H1 (cell line): ENCODE data around the gene TARBP2. TPM values are rescaled to one million over a fixed set of nuclear protein-coding genes. Genes with fewer than 3 reads are reported as not detected.

Experiments used
- CTCF ChIA-PET: fragments of 300-600 bp; sonication (Branson Sonifier 250); formaldehyde crosslinking; loops from one replicate; lab custom pipeline; 2021; ENCODE audit not compliant: partially characterized antibody; lab: Charles Lee
- POLR2A ChIA-PET: fragments of 300-600 bp; sonication (Branson Sonifier 250); formaldehyde crosslinking; loops from one replicate; lab custom pipeline; 2021; ENCODE audit warnings: inconsistent platforms; ENCODE audit not compliant: partially characterized antibody; lab: Charles Lee
- DNase-seq, 2 experiments: peaks; one replicate each; pipeline versions ENCODE4 v3.0.0 to v3.0.0-alpha.2; 2010 to 2022; ENCODE audit warnings: low spot score in 2 of 2, low read depth in 1 of 2, mixed read lengths in 1 of 2
- FAIRE-seq: peaks from 2 replicates; lab custom pipeline; 2011; peaks lifted over from hg19 to GRCh38; lab: Jason Lieb, UNC
- H2AFZ ChIP-seq: 2 replicates; pipeline ENCODE4 v1.8.1; 2012; ENCODE audit warnings: low read length, inconsistent platforms
- H2AK5ac ChIP-seq: 2 replicates; pipeline ENCODE4 v1.6.1; 2013; ENCODE audit warnings: low read depth, low read length
- H2BK120ac ChIP-seq: replicated peaks from 2 replicates; pipeline ENCODE3; 2013; ENCODE audit warnings: low read depth, low read length, inconsistent platforms
- H2BK12ac ChIP-seq: 2 replicates; pipeline ENCODE4 v1.6.1; 2013; ENCODE audit warnings: low read depth, low read length
- H2BK15ac ChIP-seq: 2 replicates; pipeline ENCODE4 v1.6.1; 2013; ENCODE audit warnings: low read length
- H2BK20ac ChIP-seq: 2 replicates; pipeline ENCODE4 v1.6.1; 2013; ENCODE audit warnings: low read length
- H2BK5ac ChIP-seq: 2 replicates; pipeline ENCODE4 v1.6.1; 2013; ENCODE audit warnings: low read depth, low read length
- H3K14ac ChIP-seq: 2 replicates; pipeline ENCODE4 v1.6.1; 2013; ENCODE audit warnings: inconsistent platforms; ENCODE audit not compliant: insufficient read length
- H3K18ac ChIP-seq: 2 replicates; pipeline ENCODE4 v1.6.1; 2013; ENCODE audit warnings: low read length; ENCODE audit errors: extremely low read depth
- H3K23ac ChIP-seq: 2 replicates; pipeline ENCODE4 v1.6.1; 2013; ENCODE audit warnings: inconsistent platforms; ENCODE audit not compliant: insufficient read length
- H3K23me2 ChIP-seq: 2 replicates; pipeline ENCODE4 v1.6.1; 2013; ENCODE audit warnings: low read depth, low read length
- H3K27ac ChIP-seq: 2 replicates; pipeline ENCODE4 v1.6.1; 2011; ENCODE audit warnings: low read depth, low read length, inconsistent platforms
- H3K27me3 ChIP-seq, 4 experiments: replicated peaks in 1 of 4; 1 replicate in 1 of 4; 2 replicates in 3 of 4; pipeline versions ENCODE4 v1.6.1 to v1.8.1; 2011 to 2013; ENCODE audit warnings: low read length in 3 of 4, mild to moderate bottlenecking in 3 of 4, inconsistent platforms in 2 of 4, mixed read lengths in 2 of 4, moderate library complexity in 1 of 4; ENCODE audit not compliant: control insufficient read depth in 3 of 4, insufficient read depth in 3 of 4; ENCODE audit errors: extremely low read depth in 1 of 4
- H3K36me3 ChIP-seq, 4 experiments: 2 replicates each; pipeline versions ENCODE4 v1.6.1 to v1.8.1; 2011 to 2013; ENCODE audit warnings: mild to moderate bottlenecking in 4 of 4, low read length in 3 of 4, moderate library complexity in 2 of 4, control low read depth in 1 of 4, inconsistent platforms in 1 of 4; ENCODE audit not compliant: insufficient read depth in 4 of 4, control insufficient read depth in 2 of 4
- H3K4ac ChIP-seq: replicated peaks from 2 replicates; pipeline ENCODE3; 2013; ENCODE audit warnings: low read length, low read depth, mixed read lengths, inconsistent platforms; ENCODE audit not compliant: insufficient read length
- H3K4me1 ChIP-seq, 4 experiments: replicated peaks in 1 of 4; 1 replicate in 1 of 4; 2 replicates in 3 of 4; pipeline versions ENCODE4 v1.6.1 to v1.8.1; 2011 to 2013; ENCODE audit warnings: low read length in 3 of 4, inconsistent platforms in 2 of 4, mixed read lengths in 1 of 4; ENCODE audit not compliant: insufficient read depth in 4 of 4, control insufficient read depth in 3 of 4
- H3K4me2 ChIP-seq, 2 experiments: 2 replicates each; pipeline versions ENCODE4 v1.6.1 to v1.8.1; 2011 to 2013; ENCODE audit warnings: low read depth in 2 of 2, low read length in 2 of 2, control low read depth in 1 of 2, inconsistent platforms in 1 of 2, mild to moderate bottlenecking in 1 of 2; ENCODE audit not compliant: insufficient read depth in 1 of 2
- H3K4me3 ChIP-seq, 4 experiments: fragments of 200-600, 300-600 bp in 1 of 4; sonication (generic), shearing (Covaris generic), sonication (Bioruptor Twin) in 1 of 4; 2 replicates each; pipeline versions ENCODE4 v1.5.1 to v1.8.1; 2011 to 2016; ENCODE audit warnings: low read length in 4 of 4, low read depth in 3 of 4, control low read depth in 2 of 4, inconsistent platforms in 2 of 4, mild to moderate bottlenecking in 2 of 4, mixed read lengths in 1 of 4, moderate library complexity in 1 of 4; ENCODE audit not compliant: insufficient read depth in 2 of 4; ENCODE audit errors: extremely low read depth in 1 of 4
- H3K56ac ChIP-seq: replicated peaks from 2 replicates; pipeline ENCODE3; 2013; ENCODE audit warnings: low read depth, mild to moderate bottlenecking, mixed read lengths, low read length, inconsistent platforms; ENCODE audit not compliant: insufficient read length
- H3K79me1 ChIP-seq: 2 replicates; pipeline ENCODE4 v1.6.1; 2013; ENCODE audit warnings: low read depth, low read length, control low read depth
- H3K79me2 ChIP-seq, 2 experiments: 2 replicates each; pipeline versions ENCODE4 v1.6.1 to v1.8.1; 2012 to 2013; ENCODE audit warnings: low read length in 2 of 2, mild to moderate bottlenecking in 2 of 2, inconsistent platforms in 1 of 2; ENCODE audit not compliant: insufficient read depth in 2 of 2, control insufficient read depth in 1 of 2
- H3K9ac ChIP-seq, 4 experiments: replicated peaks in 1 of 4; 1 replicate in 1 of 4; 2 replicates in 3 of 4; pipeline versions ENCODE4 v1.6.1 to v1.8.1; 2011 to 2013; ENCODE audit warnings: low read depth in 3 of 4, low read length in 3 of 4, control low read depth in 2 of 4, mild to moderate bottlenecking in 2 of 4, moderate library complexity in 2 of 4, inconsistent platforms in 1 of 4; ENCODE audit errors: extremely low read depth in 1 of 4
- H3K9me3 ChIP-seq, 2 experiments: 2 replicates each; pipeline versions ENCODE4 v1.6.1 to v1.8.1; 2012 to 2013; ENCODE audit warnings: mild to moderate bottlenecking in 2 of 2, moderate library complexity in 2 of 2, control low read depth in 1 of 2, inconsistent platforms in 1 of 2, low read depth in 1 of 2, low read length in 1 of 2, mixed read lengths in 1 of 2; ENCODE audit not compliant: insufficient read depth in 2 of 2
- H4K20me1 ChIP-seq, 2 experiments: replicated peaks in 1 of 2; 2 replicates each; pipeline versions ENCODE3 to v1.8.1; 2011 to 2013; ENCODE audit warnings: inconsistent platforms in 2 of 2, low read length in 2 of 2, mild to moderate bottlenecking in 1 of 2; ENCODE audit not compliant: insufficient read depth in 2 of 2, control insufficient read depth in 1 of 2
- H4K5ac ChIP-seq: 2 replicates; pipeline ENCODE4 v1.6.1; 2013; ENCODE audit warnings: low read length, low read depth, mixed read lengths, inconsistent platforms; ENCODE audit not compliant: insufficient read length
- H4K8ac ChIP-seq: 2 replicates; pipeline ENCODE4 v1.8.0; 2013; ENCODE audit warnings: mild to moderate bottlenecking, moderate library complexity, low read length, inconsistent platforms; ENCODE audit not compliant: insufficient read depth; ENCODE audit errors: extremely low read depth
- H4K91ac ChIP-seq: replicated peaks from 2 replicates; pipeline ENCODE3; 2013; ENCODE audit warnings: low read length, mixed read lengths, inconsistent platforms; ENCODE audit not compliant: insufficient read length
- ASH2L ChIP-seq: fragments of 200-600, 300-600 bp; sonication (generic); IDR thresholded peaks from one replicate; pipeline ENCODE4 v1.7.1; 2017; ENCODE audit warnings: low read length
- BACH1 ChIP-seq: IDR thresholded peaks from 2 replicates; pipeline ENCODE4 v1.6.1; 2012; ENCODE audit warnings: low read length, improper control_type of control experiment
- CREB1 ChIP-seq: IDR thresholded peaks from 2 replicates; pipeline ENCODE4 v1.6.1; 2012; ENCODE audit warnings: inconsistent platforms
- EGR1 ChIP-seq: IDR thresholded peaks from 2 replicates; pipeline ENCODE4 v1.6.1; 2011; ENCODE audit warnings: low read depth, low read length, borderline replicate concordance
- KDM4A ChIP-seq: IDR thresholded peaks from one replicate; pipeline ENCODE4 v1.7.1; 2012; ENCODE audit warnings: low read depth, mild to moderate bottlenecking, moderate library complexity, low read length, inconsistent platforms; ENCODE audit not compliant: severe bottlenecking
- MAX ChIP-seq: IDR thresholded peaks from 2 replicates; pipeline ENCODE4 v1.6.1; 2012; ENCODE audit warnings: inconsistent platforms
- POLR2A ChIP-seq, 2 experiments: IDR thresholded peaks; 1 replicate in 1 of 2; 2 replicates in 1 of 2; pipeline ENCODE4 v1.6.1; 2011; ENCODE audit warnings: low read depth in 2 of 2, low read length in 2 of 2, mild to moderate bottlenecking in 2 of 2; ENCODE audit errors: control extremely low read depth in 1 of 2
- SIN3A ChIP-seq, 2 experiments: IDR thresholded peaks in 1 of 2; conservative IDR thresholded peaks in 1 of 2; 2 replicates each; pipeline ENCODE4 v1.6.1; 2011 to 2012; ENCODE audit warnings: low read length in 2 of 2, improper control_type of control experiment in 1 of 2, low read depth in 1 of 2, mild to moderate bottlenecking in 1 of 2
- SP4 ChIP-seq: IDR thresholded peaks from 2 replicates; pipeline ENCODE4 v1.6.1; 2012; ENCODE audit warnings: low read length, inconsistent platforms
- YY1 ChIP-seq: IDR thresholded peaks from 2 replicates; pipeline ENCODE4 v1.6.1; 2011; ENCODE audit warnings: low read depth, mild to moderate bottlenecking, low read length
- WGBS, 2 experiments: shearing (Covaris generic) in 1 of 2; methylation state at CpG; one replicate each; pipeline versions ENCODE4 v1.1.6 to v1.1.7; 2013 to 2015; ENCODE audit warnings: low lambda C conversion rate in 2 of 2, mixed read lengths in 2 of 2, inconsistent platforms in 1 of 2, low coverage in 1 of 2, missing lambda C conversion rate in 1 of 2; ENCODE audit not compliant: insufficient replicate concordance in 2 of 2, insufficient coverage in 1 of 2, insufficient read length in 1 of 2; ENCODE audit errors: extremely low coverage in 1 of 2, missing lambda C conversion rate in 1 of 2; 5-methylcytosine and 5-hydroxymethylcytosine counted together
- polyA plus RNA-seq, 7 experiments: library from polyadenylated mRNA; depleted of rRNA in 3 of 7; stranded (reverse) in 5 of 7; unstranded in 2 of 7; fragments of >200 nt in 5 of 7; fragments of 200-250 nt in 2 of 7; gene quantifications; 1 replicate in 5 of 7; 2 replicates in 1 of 7; 4 replicates in 1 of 7; pipeline versions ENCODE4 v1.2.1 to v1.2.3, GENCODE V29; 2011 to 2013; ENCODE audit warnings: missing spikeins in 2 of 7, mixed read lengths in 2 of 7
- total RNA-seq: library from RNA; stranded (reverse); fragmentation: NEBNext Ultra II Directional; extraction: Animal tissue kit (Norgen Biotek cat#: 25700); gene quantifications from 2 replicates; pipeline ENCODE4 v1.2.1, GENCODE V29; 2021

The TARBP2 gene
- total and polyA plus RNA-seq, 2 of the 8 experiments (the other 6 are each of a cell fraction or from before 2014, with no cell fraction given): 69.9 to 122 TPM

- H2AFZ ChIP-seq: no peak within 1 kb of the TSS
- H2BK5ac ChIP-seq: peak within 1 kb of the TSS; percentile 95; the same call in 1 of the 2 replicates
- peak within 1 kb of the TSS; percentile 72; the same call in 1 of the 2 replicates for H2BK20ac ChIP-seq
- peak in 1 of 2 experiments; percentile 84 for DNase-seq
- peak within 1 kb of the TSS; percentile 80 for H4K5ac ChIP-seq
- peak within 1 kb of the TSS; percentile 62 to 84 (median 68) for H3K9ac ChIP-seq
- H3K18ac ChIP-seq: peak within 1 kb of the TSS; percentile 88
- H3K36me3 ChIP-seq: peaks cover 0 to 5% (median under 1%) of the 10 kb centered on the region in 4 experiments; a peak in 4 of 8 replicates
- H4K20me1 ChIP-seq: peaks cover 0 to under 1% of the 10 kb centered on the region in 2 experiments
- H3K79me1 ChIP-seq: peaks cover 15% of the 10 kb centered on the region
- H4K8ac ChIP-seq: peak within 1 kb of the TSS; percentile 54
- no peak within 1 kb of the TSS for H3K14ac ChIP-seq
- H3K9me3 ChIP-seq: no peaks in the 10 kb centered on the region
- peak within 1 kb of the TSS; percentile 78 to 98 for H3K4me2 ChIP-seq
- peaks cover 11 to 44% (median 21%) of the 10 kb centered on the region in 4 experiments for H3K4me1 ChIP-seq
- H2BK12ac ChIP-seq: peak within 1 kb of the TSS; percentile 93; the same call in 1 of the 2 replicates
- ChIA-PET CTCF (interaction anchor here (0.6 to 5.5 kb wide), 8 partner anchors 9 to 918 kb away, joined by 3 to 41 read pairs (median 3); no protein-coding TSS in a partner anchor), POLR2A (interaction anchor here (0.6 to 67.0 kb wide), 10 partner anchors 12 to 612 kb away, joined by 3 to 3397 read pairs (median 4); partner anchors contain the start of genes AAAS, PCBP2 and PRR13)
- H3K56ac ChIP-seq: peak within 1 kb of the TSS; percentile 73
- H3K27me3 ChIP-seq: no peaks in the 10 kb centered on the region
- peak within 1 kb of the TSS; percentile 94 for H4K91ac ChIP-seq
- peak within 1 kb of the TSS; percentile 75; the same call in 1 of the 2 replicates for H2AK5ac ChIP-seq
- peak within 1 kb of the TSS; percentile 55 to 91 (median 74) for H3K4me3 ChIP-seq
- H3K79me2 ChIP-seq: peaks cover 0 to 30% of the 10 kb centered on the region in 2 experiments; a peak in 2 of 4 replicates
- no peak within 1 kb of the TSS for H3K23ac ChIP-seq
- peak within 1 kb of the TSS; percentile 68 for H3K27ac ChIP-seq
- WGBS, 2 experiments: 4% methylated on average over 23 of the region's 51 CpGs; no CpG with 5 or more reads in 1 of the 2 experiments
- H3K4ac ChIP-seq: peak within 1 kb of the TSS; percentile 79
- peaks cover 22% of the 10 kb centered on the region for H3K23me2 ChIP-seq
- no peak for FAIRE-seq
- H2BK15ac ChIP-seq: peak within 1 kb of the TSS; percentile 92
- peak within 1 kb of the TSS; percentile 80 for H2BK120ac ChIP-seq
- TF ChIP-seq SIN3A (conservative IDR thresholded peaks at IDR 0.05 in 1 of 2, IDR thresholded peaks at IDR 0.05 in 1 of 2; ENCODE audit: low read depth in 1 of 2, low read length in 2 of 2): peak; percentile 63 to 68; a peak in 1 of 4 replicates
- peak in 1 of 2 experiments; percentile 18; a peak in 1 of 3 replicates for TF ChIP-seq POLR2A (IDR thresholded peaks at IDR 0.05; ENCODE audit: control extremely low read depth in 1 of 2, low read depth in 2 of 2, low read length in 2 of 2)
- TF ChIP-seq SP4: no peak
- TF ChIP-seq MAX: 0 out of 2 replicates have a peak, but pooled peaks have one; percentile 33
- TF ChIP-seq CREB1: no peak; the same call in 1 of the 2 replicates
- TF ChIP-seq ASH2L: peak; percentile 72
- TF ChIP-seq YY1: peak; percentile 31; the same call in 1 of the 2 replicates
- TF ChIP-seq KDM4A: peak; percentile 13
- no peak for TF ChIP-seq BACH1
- TF ChIP-seq EGR1: no peak; the same call in 1 of the 2 replicates
Observed at GRCh38 chr12:53499266-53500141, 1.6 kb upstream of the TARBP2 start, which contains the start of gene MAP3K12. Gene MAP3K12, minus strand, starts transcription at chr12:53499458. Its CDS starts 12,067 bp downstream, at chr12:53487391.
